SJCRH30 (cell line): ENCODE results near the gene ULBP3. TPM values are rescaled to one million over a fixed set of nuclear protein-coding genes. Genes with fewer than 3 reads are reported as not detected.
"Not testable (repeated sequence)": the region's sequence is repeated elsewhere in the genome, so short reads cannot be mapped to it uniquely, and the experiment has no call there.

Experiments
- DNase-seq, 2 experiments: peaks; one replicate each; pipeline ENCODE4 v3.0.0-alpha.2; 2015 to 2020
- H3K27ac ChIP-seq: fragments of 250-450 bp; sonication (Bioruptor Pico); 2 replicates; pipeline ENCODE4 v1.5.1; 2020; ENCODE audit warnings: mild to moderate bottlenecking, moderate library complexity
- H3K27me3 ChIP-seq: fragments of 250-450 bp; sonication (Bioruptor Pico); 2 replicates; pipeline ENCODE4 v1.5.1; 2020; ENCODE audit warnings: mild to moderate bottlenecking, moderate library complexity
- H3K36me3 ChIP-seq: fragments of 250-450 bp; sonication (Bioruptor Pico); 2 replicates; pipeline ENCODE4 v1.5.1; 2020; ENCODE audit warnings: mild to moderate bottlenecking, moderate library complexity
- H3K4me1 ChIP-seq: fragments of 250-450 bp; sonication (Bioruptor Pico); 2 replicates; pipeline ENCODE4 v1.5.1; 2020; ENCODE audit warnings: mild to moderate bottlenecking, moderate library complexity
- H3K4me3 ChIP-seq: fragments of 250-450 bp; sonication (Bioruptor Pico); 2 replicates; pipeline ENCODE4 v1.5.1; 2020; ENCODE audit warnings: mild to moderate bottlenecking, moderate library complexity
- H3K9me3 ChIP-seq: fragments of 250-450 bp; sonication (Bioruptor Pico); replicated peaks from 2 replicates; pipeline ENCODE4 v1.5.1; 2020; ENCODE audit warnings: mild to moderate bottlenecking, moderate library complexity
- total RNA-seq: library from RNA; depleted of rRNA; stranded (reverse); fragments of >200 nt; shearing (Covaris generic); gene quantifications from 2 replicates; pipeline ENCODE4 v1.2.3, GENCODE V29; 2014

Gene ULBP3
- total RNA-seq, 1 experiment from 2014 or later, result 9.8 TPM

DNA sequence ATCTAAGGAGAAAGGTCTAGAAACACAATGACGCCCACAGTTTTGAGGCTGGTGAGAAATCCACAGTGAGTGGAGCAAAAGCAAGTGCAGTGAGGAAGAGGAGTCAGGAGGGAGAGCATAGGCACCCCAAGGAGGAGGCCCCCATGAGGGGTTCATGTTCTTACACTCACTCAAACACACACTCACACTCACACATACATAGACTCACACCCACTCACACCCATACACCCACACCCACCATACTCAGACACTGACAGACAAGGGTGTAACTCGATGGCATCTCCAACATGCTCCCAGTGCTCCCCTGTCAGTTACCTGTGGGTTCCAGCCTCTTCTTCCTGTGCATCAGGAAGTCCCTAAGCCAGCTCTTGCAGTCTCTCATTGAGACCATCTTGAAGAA lies 3.8 kb downstream of the ULBP3 start:
- Histone ChIP-seq H3K4me1 (no peaks in the 10 kb centered on the region), H3K27me3 (no peaks in the 10 kb centered on the region), H3K9me3 (no peaks in the 10 kb centered on the region), H3K4me3 (no peak overlapping the region), H3K36me3 (peaks cover 6% of the 10 kb centered on the region; the same call in 1 of the 2 replicates), H3K27ac (no peak overlapping the region)
- no peak for DNase-seq

GRCh38 chr6:150063640-150064039 lies 5.3 kb downstream of the ULBP3 start:
- Histone ChIP-seq H3K4me3 (no peak overlapping the region), H3K36me3 (peaks cover 6% of the 10 kb centered on the region; the same call in 1 of the 2 replicates)

GRCh38 chr6:150059973-150060372 lies 8.9 kb downstream of the ULBP3 start:
- H3K4me3 ChIP-seq, H3K9me3 ChIP-seq, H3K4me1 ChIP-seq, H3K27ac ChIP-seq, DNase-seq, H3K36me3 ChIP-seq: not testable (repeated sequence)
- peaks cover 14% of the 10 kb centered on the region for H3K27me3 ChIP-seq

More at GRCh38 chr6:150063640-150064039, 5.3 kb downstream of the ULBP3 start:
- Histone ChIP-seq H3K4me1 (no peaks in the 10 kb centered on the region), H3K9me3 (no peaks in the 10 kb centered on the region), H3K27me3 (no peaks in the 10 kb centered on the region), H3K27ac (no peak overlapping the region)
- no peak for DNase-seq

- Histone ChIP-seq H3K27me3 (peaks cover 21% of the 10 kb centered on the region), H3K36me3 (peaks cover 4% of the 10 kb centered on the region; the same call in 1 of the 2 replicates), H3K27ac (no peak overlapping the region), H3K4me1 (no peaks in the 10 kb centered on the region), H3K9me3 (no peaks in the 10 kb centered on the region), H3K4me3 (no peak overlapping the region)
- DNase-seq, result no peak
These were observed 9.9 kb downstream of the ULBP3 start for GRCh38 chr6:150058986-150059385.

- Histone ChIP-seq H3K36me3 (peaks cover 4% of the 10 kb centered on the region; the same call in 1 of the 2 replicates), H3K27me3 (peaks cover 26% of the 10 kb centered on the region), H3K9me3 (no peaks in the 10 kb centered on the region), H3K4me1 (no peaks in the 10 kb centered on the region), H3K27ac (no peak overlapping the region), H3K4me3 (no peak overlapping the region)
- no peak for DNase-seq
These were observed 10.6 kb downstream of the ULBP3 start for GRCh38 chr6:150058231-150058792.

DNA sequence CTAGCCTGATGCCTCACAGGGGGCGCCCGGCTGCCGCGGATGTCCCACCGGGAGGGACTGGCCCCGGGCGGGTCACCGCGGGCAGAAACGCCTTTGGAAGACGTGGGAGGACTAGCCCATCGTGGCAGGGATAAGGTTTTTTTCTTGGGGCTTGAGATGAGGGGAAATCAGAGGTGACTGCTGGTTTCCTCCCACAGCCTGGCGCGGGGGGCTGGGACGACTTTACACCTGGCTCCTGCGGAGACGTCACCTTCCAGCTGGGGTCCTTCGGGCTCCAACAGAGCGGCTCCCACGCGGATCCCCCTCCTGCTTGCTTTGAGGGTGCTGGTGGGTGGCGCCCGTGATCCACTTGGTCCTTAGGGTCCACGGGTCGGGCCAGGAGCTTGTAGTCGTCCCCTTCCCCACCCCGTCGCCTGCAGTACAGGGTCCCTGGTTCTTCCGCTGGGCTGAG lies 11.4 kb downstream of the ULBP3 start:
- DNase-seq, result no peak
- H3K4me3 ChIP-seq, result no peak overlapping the region
- no peaks in the 10 kb centered on the region for H3K9me3 ChIP-seq
- H3K36me3 ChIP-seq, result peaks cover 4% of the 10 kb centered on the region; the same call in 1 of the 2 replicates
- H3K27ac ChIP-seq, result no peak overlapping the region
- no peaks in the 10 kb centered on the region for H3K4me1 ChIP-seq
- H3K27me3 ChIP-seq, result peaks cover 30% of the 10 kb centered on the region

- Histone ChIP-seq H3K4me1 (no peaks in the 10 kb centered on the region), H3K27me3 (peaks cover 33% of the 10 kb centered on the region), H3K9me3 (no peaks in the 10 kb centered on the region), H3K4me3 (no peak overlapping the region), H3K27ac (no peak overlapping the region), H3K36me3 (peaks cover 4% of the 10 kb centered on the region; the same call in 1 of the 2 replicates)
- no peak for DNase-seq
These were observed 12.0 kb downstream of the ULBP3 start for GRCh38 chr6:150056916-150057315.

- Histone ChIP-seq H3K27ac (no peak overlapping the region), H3K4me3 (no peak overlapping the region), H3K36me3 (peaks cover 2% of the 10 kb centered on the region; the same call in 1 of the 2 replicates), H3K4me1 (no peaks in the 10 kb centered on the region), H3K27me3 (peaks cover 33% of the 10 kb centered on the region), H3K9me3 (no peaks in the 10 kb centered on the region)
- no peak for DNase-seq
These were observed 12.8 kb downstream of the ULBP3 start for GRCh38 chr6:150056156-150056555.

- no peaks in the 10 kb centered on the region; the same call in 1 of the 2 replicates for H3K9me3 ChIP-seq
- peaks cover 33% of the 10 kb centered on the region for H3K27me3 ChIP-seq
- H3K36me3 ChIP-seq, result no peaks in the 10 kb centered on the region
- no peak for DNase-seq
- H3K4me1 ChIP-seq, result no peaks in the 10 kb centered on the region
- no peak overlapping the region for H3K4me3 ChIP-seq
- H3K27ac ChIP-seq, result no peak overlapping the region
These were observed 13.8 kb downstream of the ULBP3 start for GRCh38 chr6:150055131-150055530.

DNA sequence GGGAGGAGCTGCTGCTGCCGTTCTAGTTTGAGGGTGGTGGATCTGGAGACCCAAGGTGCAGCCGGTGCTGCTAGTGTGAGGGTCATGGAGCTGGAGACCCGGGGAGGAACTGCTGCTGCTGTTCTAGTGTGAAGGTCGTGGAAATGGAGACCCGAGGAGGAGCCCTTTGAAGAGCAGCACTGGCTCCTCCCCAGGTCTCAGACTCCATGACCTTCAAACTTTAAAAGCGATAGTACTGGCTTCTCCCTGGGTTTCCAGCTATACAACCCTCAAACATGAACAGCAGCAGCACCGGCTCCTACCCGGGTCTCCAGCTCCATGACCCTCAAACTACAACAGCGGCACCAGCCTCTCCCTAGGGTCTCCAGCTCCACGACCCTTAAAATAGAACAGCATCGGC lies 15.5 kb downstream of the ULBP3 start:
- Histone ChIP-seq H3K27ac (no peak overlapping the region), H3K36me3 (no peaks in the 10 kb centered on the region), H3K9me3 (no peaks in the 10 kb centered on the region; the same call in 1 of the 2 replicates), H3K27me3 (peaks cover 33% of the 10 kb centered on the region), H3K4me1 (no peaks in the 10 kb centered on the region), H3K4me3 (no peak overlapping the region)
- no peak for DNase-seq

DNA sequence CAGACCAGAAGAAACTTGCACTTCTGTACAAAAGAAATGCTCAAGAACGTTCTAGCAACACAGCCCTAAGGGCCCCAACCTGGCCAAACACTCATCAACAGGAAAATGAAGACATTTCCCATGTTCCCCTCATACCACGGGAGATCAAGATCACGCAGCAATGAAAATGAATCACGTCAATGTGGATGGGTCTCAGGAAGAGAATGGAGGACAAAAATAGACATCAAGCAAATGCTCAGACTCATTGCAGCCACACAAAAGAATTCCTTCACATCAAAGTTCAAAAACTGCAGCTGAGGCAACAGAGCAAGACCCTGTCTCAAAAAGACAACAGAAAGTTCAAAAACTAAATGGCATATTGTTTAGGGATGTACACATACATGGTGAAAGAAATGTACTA lies 18.1 kb downstream of the ULBP3 start:
- Histone ChIP-seq H3K27me3 (peaks cover 31% of the 10 kb centered on the region), H3K4me3 (no peak overlapping the region)
- DNase-seq, result no peak

GRCh38 chr6:150048099-150048498 lies 20.8 kb downstream of the ULBP3 start:
- no peak overlapping the region for H3K4me3 ChIP-seq
- peaks cover 14% of the 10 kb centered on the region; the same call in 1 of the 2 replicates for H3K27me3 ChIP-seq
- no peaks in the 10 kb centered on the region for H3K36me3 ChIP-seq
- no peak overlapping the region for H3K27ac ChIP-seq
- DNase-seq, result no peak
- H3K9me3 ChIP-seq, result no peaks in the 10 kb centered on the region; the same call in 1 of the 2 replicates
- 0 out of 2 replicates have a peak, but pooled peaks cover 4% of the 10 kb centered on the region for H3K4me1 ChIP-seq

More for the DNA sequence above, 18.1 kb downstream of the ULBP3 start:
- H3K27ac ChIP-seq, result no peak overlapping the region
- H3K4me1 ChIP-seq, result 0 out of 2 replicates have a peak, but pooled peaks cover 4% of the 10 kb centered on the region
- H3K9me3 ChIP-seq, result no peaks in the 10 kb centered on the region; the same call in 1 of the 2 replicates
- no peaks in the 10 kb centered on the region for H3K36me3 ChIP-seq

- no peaks in the 10 kb centered on the region for H3K36me3 ChIP-seq
- no peaks in the 10 kb centered on the region; the same call in 1 of the 2 replicates for H3K9me3 ChIP-seq
- peaks cover 7% of the 10 kb centered on the region; the same call in 1 of the 2 replicates for H3K27me3 ChIP-seq
- no peak overlapping the region for H3K27ac ChIP-seq
- no peak for DNase-seq
- 0 out of 2 replicates have a peak, but pooled peaks cover 4% of the 10 kb centered on the region for H3K4me1 ChIP-seq
- no peak overlapping the region for H3K4me3 ChIP-seq
These were observed 22.0 kb downstream of the ULBP3 start for GRCh38 chr6:150046943-150047342.

- no peaks in the 10 kb centered on the region for H3K36me3 ChIP-seq
- no peaks in the 10 kb centered on the region for H3K9me3 ChIP-seq
- H3K4me3 ChIP-seq, result no peak overlapping the region
- no peak for DNase-seq
- H3K27me3 ChIP-seq, result peaks cover 7% of the 10 kb centered on the region
- H3K4me1 ChIP-seq, result 0 out of 2 replicates have a peak, but pooled peaks cover 4% of the 10 kb centered on the region
- H3K27ac ChIP-seq, result no peak overlapping the region
These were observed 24.2 kb downstream of the ULBP3 start for GRCh38 chr6:150044621-150045145.
